HG02840 (cell line): ENCODE measurements around the gene TLR5.

Source experiments
- ATAC-seq: cut with Tn5 transposase; IDR thresholded peaks from one replicate; pipeline ENCODE4 v1.9.1; 2021; ENCODE audit warnings: mild to moderate bottlenecking, moderate library complexity, moderate number of reproducible peaks; ENCODE audit not compliant: unreplicated experiment, low FRiP score

The TLR5 gene

GRCh38 chr1:223116950-223117349 lies 26.1 kb downstream of the TLR5 start:
- no peak for ATAC-seq

- no peak for ATAC-seq
Observed at GRCh38 chr1:223114871-223115270, 28.2 kb downstream of the TLR5 start.

GRCh38 chr1:223110952-223111351 lies 32.1 kb downstream of the TLR5 start:
- ATAC-seq, result no peak

- no peak for ATAC-seq
Observed at GRCh38 chr1:223109581-223110026, 33.4 kb downstream of the TLR5 start.

DNA sequence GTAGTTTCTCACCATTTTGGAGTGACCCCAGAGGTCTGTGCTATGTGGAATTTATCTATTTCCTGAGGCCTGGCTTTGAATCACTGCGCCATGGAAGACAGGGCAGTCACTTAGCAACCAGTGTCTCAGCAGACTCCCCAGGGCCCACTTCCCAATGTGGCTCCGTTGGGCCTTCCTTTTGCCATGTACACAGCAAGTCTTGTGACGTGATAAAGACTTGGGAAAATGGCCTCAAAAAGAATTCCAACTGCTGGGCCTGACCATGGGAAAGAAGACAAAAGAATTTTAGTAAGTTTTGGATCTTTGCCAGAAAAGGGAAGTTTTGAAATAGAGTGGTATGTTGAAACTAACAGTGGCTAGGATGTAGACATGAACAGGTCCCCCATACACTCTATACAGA lies 36.2 kb downstream of the TLR5 start:
- no peak for ATAC-seq

DNA sequence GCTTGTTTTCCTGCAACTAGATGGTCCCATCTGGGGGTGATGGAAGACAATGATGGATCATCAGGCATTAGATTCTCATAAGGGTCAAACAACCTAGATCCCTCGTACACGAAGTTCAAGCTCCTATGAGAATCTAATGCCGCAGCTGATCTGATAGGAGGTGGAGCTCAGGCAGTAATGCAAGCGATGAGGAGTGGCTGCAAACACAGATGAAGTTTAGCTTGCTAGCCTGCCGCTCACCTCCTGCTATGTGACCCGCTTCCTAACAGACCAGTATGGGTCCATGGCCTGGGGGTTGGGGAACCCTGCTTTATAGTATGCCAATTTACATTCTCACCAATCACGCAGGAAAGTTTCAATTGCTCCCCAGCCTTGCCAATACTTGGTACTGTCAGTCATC lies 37.5 kb downstream of the TLR5 start:
- ATAC-seq, result no peak

- ATAC-seq, result no peak
Observed at GRCh38 chr1:223102797-223103533, 40.1 kb downstream of the TLR5 start.

DNA sequence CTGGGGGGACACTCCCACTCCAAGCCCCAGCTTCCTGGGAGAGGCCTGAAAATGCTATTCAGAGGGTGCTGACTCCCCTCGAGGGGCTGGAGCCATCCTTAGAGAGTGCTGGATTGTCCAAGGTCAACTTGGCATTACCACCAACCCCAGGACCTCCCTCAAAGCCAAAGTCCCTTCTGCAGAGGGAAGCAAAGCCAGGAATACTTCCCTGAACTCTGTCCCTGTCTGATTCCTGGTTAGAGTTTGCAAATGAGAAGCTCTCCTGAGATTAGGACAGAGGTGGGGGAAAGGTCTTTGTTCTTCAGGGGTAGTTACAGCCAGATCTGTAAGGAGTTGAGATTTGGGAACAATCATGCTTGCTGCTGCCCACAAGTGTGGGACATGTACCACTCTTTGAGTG lies 45.3 kb downstream of the TLR5 start:
- no peak for ATAC-seq

GRCh38 chr1:223095870-223096269 lies 47.2 kb downstream of the TLR5 start:
- ATAC-seq, result no peak

GRCh38 chr1:223091896-223092295 lies 51.2 kb downstream of the TLR5 start:
- no peak for ATAC-seq

GRCh38 chr1:223089250-223089649 lies 53.8 kb downstream of the TLR5 start:
- no peak for ATAC-seq

- no peak for ATAC-seq
Observed at GRCh38 chr1:223088713-223089240, 54.3 kb downstream of the TLR5 start.

DNA sequence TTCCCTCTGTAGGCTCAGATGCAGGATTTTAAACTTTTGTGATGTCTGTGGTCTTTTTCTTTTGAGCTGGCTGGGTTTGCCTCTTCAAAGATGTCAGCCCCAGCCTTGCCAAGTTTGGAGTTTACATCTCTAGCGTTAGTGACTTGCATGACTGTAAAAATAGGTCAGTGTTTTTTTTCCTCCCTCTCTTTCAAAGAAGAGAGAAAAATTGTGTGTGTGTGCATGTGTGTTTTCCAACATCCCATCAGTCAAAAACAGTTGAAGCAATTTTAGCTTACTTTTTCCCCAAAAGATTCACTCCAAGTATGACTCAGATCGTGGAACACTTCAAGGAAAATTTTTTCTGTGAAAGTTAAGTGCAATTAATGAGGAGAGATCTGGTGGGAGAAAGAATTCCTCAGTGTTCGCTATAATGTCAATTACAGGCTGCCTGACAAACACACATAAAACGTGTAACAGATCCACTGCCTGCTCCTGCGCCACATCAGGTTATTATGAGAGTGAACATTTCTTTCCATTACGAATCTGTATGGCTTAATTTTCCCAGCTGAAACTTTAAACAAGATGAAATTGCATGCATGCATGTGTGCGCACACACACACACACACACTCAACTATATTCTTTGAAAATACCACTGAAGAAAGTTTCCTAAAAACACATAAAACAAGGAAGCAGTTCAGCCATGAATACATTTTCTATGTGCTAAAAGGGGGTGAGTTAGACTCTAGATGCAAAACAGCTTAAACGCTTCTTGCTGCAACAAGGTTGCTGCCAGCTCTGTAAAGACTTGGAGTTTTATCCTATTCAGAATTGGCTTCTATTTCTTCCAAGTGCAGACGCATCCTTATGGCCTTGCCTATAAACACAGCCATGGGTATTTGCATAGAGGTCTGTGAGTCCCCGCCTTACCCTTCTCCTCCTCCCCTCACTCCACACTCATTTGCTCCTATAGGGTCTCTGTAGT lies 55.5 kb downstream of the TLR5 start:
- no peak for ATAC-seq

GRCh38 chr1:223084464-223084866 lies 58.6 kb downstream of the TLR5 start:
- no peak for ATAC-seq

- ATAC-seq, result no peak
Observed at GRCh38 chr1:223083831-223084230, 59.2 kb downstream of the TLR5 start.

DNA sequence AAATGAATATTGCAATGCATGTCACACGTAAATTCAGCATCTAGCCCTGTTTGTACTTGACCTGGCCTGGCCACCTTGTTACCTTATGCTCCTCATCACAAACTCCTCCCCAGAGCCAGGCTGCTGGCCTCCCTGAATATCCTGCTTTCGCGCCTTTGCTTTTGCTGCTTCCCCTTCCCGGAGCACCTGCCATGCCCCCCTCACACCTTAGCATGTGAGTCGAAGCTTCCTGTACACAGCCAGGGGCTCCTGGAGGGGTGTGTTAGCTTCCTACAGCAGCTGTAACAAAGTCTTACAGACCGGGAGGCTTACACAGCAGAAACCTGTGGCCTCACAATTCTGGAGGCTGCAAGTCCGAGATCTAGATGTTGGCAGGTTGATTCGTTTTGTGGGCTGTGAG lies 60.1 kb downstream of the TLR5 start:
- ATAC-seq, result no peak

GRCh38 chr1:223081181-223081994 lies 61.7 kb downstream of the TLR5 start:
- peak; percentile 89 for ATAC-seq

GRCh38 chr1:223079498-223079897 lies 63.5 kb downstream of the TLR5 start:
- no peak for ATAC-seq

DNA sequence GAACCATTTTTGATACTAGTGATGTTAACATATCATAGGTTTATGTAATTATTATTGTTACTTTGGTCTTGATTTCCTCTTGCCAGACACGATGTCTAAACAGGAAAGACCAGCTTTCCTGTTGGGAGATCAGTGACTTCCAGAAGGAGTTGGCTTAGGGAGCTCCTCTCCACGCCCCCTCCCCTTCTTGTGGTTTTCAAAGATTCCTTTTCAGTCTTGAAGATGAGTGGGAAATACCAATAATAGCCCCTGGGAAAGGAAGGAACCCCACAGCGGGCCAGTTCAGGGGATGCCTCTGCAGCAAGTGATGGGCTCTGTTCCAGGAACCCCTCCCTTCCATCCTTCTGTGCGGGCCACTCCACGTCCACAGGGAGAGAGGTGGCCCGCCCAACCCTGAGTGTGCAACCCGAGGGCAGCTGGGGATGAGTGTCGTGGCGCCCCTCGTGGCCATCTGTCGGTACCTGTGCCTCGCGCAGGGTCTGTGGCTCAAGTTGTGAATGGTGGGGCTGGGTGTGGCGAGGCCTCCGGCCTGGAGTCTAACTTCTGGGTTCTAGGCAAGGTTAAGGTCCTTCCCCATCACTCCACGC lies 65.7 kb downstream of the TLR5 start:
- ATAC-seq, result no peak

- no peak for ATAC-seq
Observed at GRCh38 chr1:223076362-223076761, 66.7 kb downstream of the TLR5 start.
